Body of pancreas (tissue), 4 donors: ENCODE results near the gene RFC4. TPM values are rescaled to one million over a fixed set of nuclear protein-coding genes. Genes with fewer than 3 reads are reported as not detected.

Source experiments
- ATAC-seq: fragments of 150-250 bp; one replicate; pipeline ENCODE4 v1.9.1; 2016
- DNase-seq, 4 donors: peaks; one replicate each; pipeline ENCODE4 v3.0.0-alpha.2; 2019
- H3K27ac ChIP-seq, 4 donors: fragments of 200-600 bp; sonication (generic); 1 replicate in 3 of 4; 2 replicates in 1 of 4; pipeline versions ENCODE4 v1.5.1 to v1.6.1; 2016 to 2019; ENCODE audit warnings: mild to moderate bottlenecking in 1 of 4, mixed read lengths in 1 of 4, moderate library complexity in 1 of 4
- H3K27me3 ChIP-seq, 2 donors: fragments of 200-600 bp; sonication (generic); one replicate each; pipeline ENCODE4 v1.6.0; 2016; ENCODE audit warnings: mild to moderate bottlenecking in 1 of 2
- H3K36me3 ChIP-seq, 2 donors: fragments of 200-600 bp; sonication (generic); replicated peaks in 1 of 2; 2 replicates each; pipeline ENCODE4 v1.5.1; 2016; ENCODE audit warnings: low read depth in 2 of 2; ENCODE audit not compliant: insufficient read depth in 1 of 2
- H3K4me1 ChIP-seq: fragments of 200-600 bp; sonication (generic); one replicate; pipeline ENCODE4 v1.6.0; 2016
- H3K4me3 ChIP-seq, 2 donors: fragments of 200-600 bp; sonication (generic); 1 replicate in 1 of 2; 2 replicates in 1 of 2; pipeline ENCODE4 v1.5.1; 2016 to 2019
- H3K9me3 ChIP-seq, 3 donors: fragments of 200-600 bp; sonication (generic); 1 replicate in 2 of 3; 2 replicates in 1 of 3; pipeline ENCODE4 v1.5.1; 2016
- POLR2A ChIP-seq, 3 donors: fragments of 450-650 bp; IDR thresholded peaks; one replicate each; pipeline ENCODE4 v1.6.1; 2016; ENCODE audit warnings: antibody characterized with exemption in 3 of 3, mild to moderate bottlenecking in 2 of 3
- WGBS, 2 donors: methylation state at CpG; one replicate each; pipeline ENCODE4 v1.1.5; 2017; 5-methylcytosine and 5-hydroxymethylcytosine counted together
- intact Hi-C: fragments of 100-400 bp; cut with DNase I; formaldehyde crosslinking; loops from one replicate; pipeline ENCODE4 v1.15.1; 2023
- total RNA-seq, 2 donors: library from RNA; depleted of rRNA; stranded (reverse); fragments of >200 nt; gene quantifications; one replicate each; pipeline ENCODE4 v1.1.0, GENCODE V29; 2016
- TF ChIP-seq, protein P1 (sequence below), 7 experiments: fragments of 450-650 bp in 4 of 7; fragments of 200-600 bp in 3 of 7; sonication (generic) in 3 of 7; IDR thresholded peaks; one replicate each; pipeline ENCODE4 v1.5.1; 2016 to 2019; ENCODE audit warnings: antibody characterized with exemption in 7 of 7

The RFC4 gene
- total RNA-seq, 2 donors from 2014 or later = 6.6 to 14.5 TPM

GRCh38 chr3:186779204-186779603 lies 27.1 kb downstream of the RFC4 start:
- TF ChIP-seq, protein P1, sequence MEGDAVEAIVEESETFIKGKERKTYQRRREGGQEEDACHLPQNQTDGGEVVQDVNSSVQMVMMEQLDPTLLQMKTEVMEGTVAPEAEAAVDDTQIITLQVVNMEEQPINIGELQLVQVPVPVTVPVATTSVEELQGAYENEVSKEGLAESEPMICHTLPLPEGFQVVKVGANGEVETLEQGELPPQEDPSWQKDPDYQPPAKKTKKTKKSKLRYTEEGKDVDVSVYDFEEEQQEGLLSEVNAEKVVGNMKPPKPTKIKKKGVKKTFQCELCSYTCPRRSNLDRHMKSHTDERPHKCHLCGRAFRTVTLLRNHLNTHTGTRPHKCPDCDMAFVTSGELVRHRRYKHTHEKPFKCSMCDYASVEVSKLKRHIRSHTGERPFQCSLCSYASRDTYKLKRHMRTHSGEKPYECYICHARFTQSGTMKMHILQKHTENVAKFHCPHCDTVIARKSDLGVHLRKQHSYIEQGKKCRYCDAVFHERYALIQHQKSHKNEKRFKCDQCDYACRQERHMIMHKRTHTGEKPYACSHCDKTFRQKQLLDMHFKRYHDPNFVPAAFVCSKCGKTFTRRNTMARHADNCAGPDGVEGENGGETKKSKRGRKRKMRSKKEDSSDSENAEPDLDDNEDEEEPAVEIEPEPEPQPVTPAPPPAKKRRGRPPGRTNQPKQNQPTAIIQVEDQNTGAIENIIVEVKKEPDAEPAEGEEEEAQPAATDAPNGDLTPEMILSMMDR (IDR thresholded peaks at IDR 0.05) = no peak
- TF ChIP-seq POLR2A (IDR thresholded peaks at IDR 0.05) = no peak
- ATAC-seq = no peak

GRCh38 chr3:186775999-186776398 lies 30.3 kb downstream of the RFC4 start:
- Histone ChIP-seq H3K36me3 (no peaks in the 10 kb centered on the region), H3K9me3 (no peaks in the 10 kb centered on the region), H3K4me1 (peaks cover 15% of the 10 kb centered on the region), H3K27ac (no peak overlapping the region), H3K27me3 (peaks cover 0 to 8% of the 10 kb centered on the region in 2 donors), H3K4me3 (no peak overlapping the region)
- no peak for ATAC-seq
- TF ChIP-seq, protein P1 (IDR thresholded peaks at IDR 0.05) = no peak
- DNase-seq = no peak
- intact Hi-C loops = no loop called here
- WGBS, 2 donors = 63 to 68% methylated on average over 7 to 8 of the region's 8 CpGs

More at GRCh38 chr3:186779204-186779603, 27.1 kb downstream of the RFC4 start:
- Histone ChIP-seq H3K27ac (no peak overlapping the region), H3K36me3 (no peaks in the 10 kb centered on the region), H3K4me3 (no peak overlapping the region), H3K4me1 (peaks cover 5% of the 10 kb centered on the region), H3K27me3 (no peaks in the 10 kb centered on the region), H3K9me3 (no peaks in the 10 kb centered on the region)
- WGBS, 2 donors = 81 to 86% methylated on average over 4 to 5 of the region's 5 CpGs
- intact Hi-C loops = no loop called here
- DNase-seq = no peak

DNA sequence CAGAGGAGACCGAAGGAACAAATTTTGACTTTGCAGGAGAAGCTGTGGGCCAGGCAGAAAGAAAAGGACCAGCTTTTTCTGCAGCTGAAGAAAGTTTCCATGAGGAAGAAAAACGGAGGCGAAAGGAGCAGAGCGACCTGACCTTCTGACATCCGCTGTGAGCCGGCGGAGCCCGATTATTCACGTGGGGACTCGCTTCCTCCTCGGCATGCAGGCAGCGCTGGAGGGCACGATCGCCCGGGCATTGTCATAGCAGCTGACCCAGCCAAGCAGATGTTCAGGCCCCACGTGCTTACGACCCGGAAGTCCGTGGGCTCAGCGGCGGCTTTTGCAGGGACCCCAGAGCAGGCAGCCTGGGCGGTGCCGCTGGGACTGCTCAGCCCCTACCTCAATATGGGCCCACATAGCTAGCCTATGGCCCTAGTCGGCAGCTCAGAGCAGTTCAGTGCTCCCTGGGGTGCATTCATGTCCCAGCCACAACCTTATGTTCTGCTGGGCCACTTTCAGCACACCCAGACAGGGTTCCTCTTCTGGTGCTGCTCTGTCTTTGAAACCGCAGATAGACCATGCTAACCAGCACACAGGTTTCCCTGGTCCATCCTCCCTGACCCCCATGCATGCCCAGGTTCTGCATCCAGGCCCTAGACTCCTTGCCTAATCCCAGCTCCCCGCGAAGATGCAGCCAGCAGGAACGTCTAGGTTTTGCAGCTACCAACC lies 33.4 kb downstream of the RFC4 start:
- DNase-seq (peak; percentile 33 to 70 (median 51)), ATAC-seq (peak; percentile 70)
- intact Hi-C loops = no loop called here
- H3K4me1 ChIP-seq = peaks cover 15% of the 10 kb centered on the region
- peak overlapping the region in 2 of 4 donors; percentile 35 to 47 for H3K27ac ChIP-seq
- no peaks in the 10 kb centered on the region for H3K9me3 ChIP-seq
- peak in 2 of 3 donors; percentile 20 to 27 for TF ChIP-seq POLR2A (IDR thresholded peaks at IDR 0.05)
- TF ChIP-seq, protein P1 (IDR thresholded peaks at IDR 0.05) = no peak
- peak overlapping the region in 1 of 2 donors; percentile 6 for H3K4me3 ChIP-seq
- peaks cover 0 to 8% of the 10 kb centered on the region in 2 donors for H3K27me3 ChIP-seq
- 21 to 24% methylated on average over 17 to 27 of the region's 28 CpGs for WGBS, 2 donors
- no peaks in the 10 kb centered on the region for H3K36me3 ChIP-seq

DNA sequence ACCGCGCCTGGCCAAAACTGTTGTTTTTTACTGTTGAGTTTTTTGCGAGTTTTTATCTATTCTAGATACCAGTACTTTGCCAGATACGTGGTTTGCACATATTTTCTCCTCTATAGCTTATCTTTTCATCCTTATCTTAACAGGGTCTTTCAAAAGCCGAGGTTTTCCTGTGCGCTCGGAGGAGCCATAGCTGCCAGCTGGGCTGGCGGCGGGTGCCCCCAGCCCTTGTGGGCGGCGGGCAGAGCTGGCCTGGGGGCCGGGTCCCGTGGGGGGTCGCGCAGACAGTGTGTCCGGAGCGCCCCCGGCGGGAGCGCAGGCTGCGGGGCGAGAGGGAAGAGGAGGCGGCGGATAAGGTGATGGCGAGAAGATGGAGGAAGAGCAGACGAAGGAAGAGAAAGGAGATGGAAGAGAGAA lies 34.0 kb downstream of the RFC4 start:
- TF ChIP-seq POLR2A (IDR thresholded peaks at IDR 0.05) = no peak
- TF ChIP-seq, protein P1 (IDR thresholded peaks at IDR 0.05) = no peak

More for the DNA sequence above, 34.0 kb downstream of the RFC4 start:
- Histone ChIP-seq H3K4me1 (peaks cover 15% of the 10 kb centered on the region), H3K27me3 (peaks cover 0 to 8% of the 10 kb centered on the region in 2 donors), H3K4me3 (peak overlapping the region in 1 of 2 donors; percentile 6), H3K9me3 (no peaks in the 10 kb centered on the region), H3K27ac (peak overlapping the region in 1 of 4 donors; percentile 35), H3K36me3 (no peaks in the 10 kb centered on the region)
- WGBS, 2 donors = 7 to 13% methylated on average over 26 of the region's 26 CpGs
- intact Hi-C loops = no loop called here
- ATAC-seq = peak; percentile 27
- no peak for DNase-seq
